Tongue (tissue), 2 donors: ENCODE measurements around the gene DHRS9. TPM values are rescaled to one million over a fixed set of nuclear protein-coding genes. Genes with fewer than 3 reads are reported as not detected.
"Not testable (repeated sequence)": the region's sequence is repeated elsewhere in the genome, so short reads cannot be mapped to it uniquely, and the experiment has no call there.

Experiments used
- DNase-seq: peaks from one replicate; pipeline ENCODE4 v3.0.0-alpha.2; 2015
- total RNA-seq: library from RNA; depleted of rRNA; stranded (reverse); fragments of >200 nt; gene quantifications from one replicate; pipeline ENCODE4 v1.2.3, GENCODE V29; 2014

Gene DHRS9
- total RNA-seq: 1.6 TPM

DNA sequence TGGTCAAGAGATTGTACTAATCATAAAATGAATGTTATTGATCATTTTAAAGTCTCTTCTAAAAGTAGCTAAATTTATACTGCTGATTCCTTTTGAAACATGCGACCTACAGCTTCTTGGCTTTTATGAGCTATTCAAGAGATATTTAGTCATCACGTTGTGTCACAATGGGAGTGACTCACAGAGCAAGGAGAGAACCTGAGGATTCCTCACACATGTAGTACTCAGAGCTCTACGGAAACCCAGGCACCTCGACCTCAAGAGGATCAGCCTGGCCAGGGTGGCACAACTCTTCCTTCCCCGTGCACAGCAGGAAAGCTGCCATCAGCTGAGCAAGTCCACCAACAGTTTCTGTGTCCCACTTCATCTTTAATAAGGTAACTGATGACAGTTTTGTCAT lies at the start of gene DHRS9:
DHRS9 (plus strand) TSS at position 223 of the 400 bp plus-strand sequence. CDS start 12,019 bp downstream, outside the sequence.
- DNase-seq: no peak

DNA sequence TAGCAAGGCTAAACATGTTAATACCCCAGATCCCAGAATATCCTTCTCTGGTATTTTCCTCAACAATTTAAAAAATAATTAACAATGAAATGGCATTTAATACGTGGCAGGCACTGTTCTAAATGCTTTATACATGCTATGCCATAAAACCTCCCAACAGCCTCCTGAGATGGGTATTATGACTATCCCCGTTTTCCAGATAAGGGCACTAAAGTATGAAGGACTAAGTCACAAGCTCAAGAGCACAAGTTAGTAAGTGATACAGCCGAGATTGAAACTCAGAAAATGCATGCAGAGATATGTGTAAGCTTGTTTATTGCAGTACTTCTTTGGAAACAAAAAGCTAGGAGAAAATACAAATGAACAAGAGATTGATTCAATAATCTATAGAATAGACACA lies 46.2 kb upstream of the DHRS9 start:
- DNase-seq: no peak

DNA sequence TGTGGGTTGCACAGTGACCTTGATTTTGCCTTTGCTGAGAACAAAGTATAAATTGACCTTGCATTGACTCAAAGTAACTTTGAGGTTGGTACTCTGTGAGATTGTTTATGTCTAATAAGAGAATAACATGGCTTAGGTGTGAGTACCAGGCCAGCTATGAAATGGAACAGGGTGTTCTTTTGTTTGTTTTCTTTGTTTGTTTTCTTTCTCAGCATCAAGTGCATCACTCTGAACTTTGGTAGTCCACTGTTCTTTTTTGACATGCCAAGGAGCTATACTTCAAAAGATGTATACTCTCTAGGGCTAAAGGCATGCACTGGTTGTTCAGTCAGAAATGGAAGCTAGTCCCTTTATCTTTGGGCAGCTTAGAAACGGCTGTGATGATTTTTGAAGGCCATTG lies 43.3 kb upstream of the DHRS9 start:
- no peak for DNase-seq

DNA sequence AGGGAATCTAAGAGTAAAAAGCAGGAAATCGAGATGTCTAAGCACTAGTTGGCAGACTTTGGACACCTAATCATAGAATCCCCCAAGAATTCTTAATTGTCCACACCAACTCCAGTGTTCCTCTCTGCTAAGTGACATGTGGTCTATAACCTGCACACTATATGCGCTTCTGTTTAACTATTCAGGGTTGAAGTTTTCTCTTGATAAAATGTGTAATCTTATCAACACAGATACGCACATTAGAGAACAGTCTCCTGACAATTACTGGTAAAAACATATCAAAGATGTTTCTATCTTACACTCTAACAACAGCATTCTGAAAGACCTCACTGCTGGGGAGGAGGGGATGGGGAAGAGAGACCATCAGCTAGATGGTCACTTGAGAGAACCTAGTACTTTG lies 42.1 kb upstream of the DHRS9 start:
- DNase-seq: no peak

DNA sequence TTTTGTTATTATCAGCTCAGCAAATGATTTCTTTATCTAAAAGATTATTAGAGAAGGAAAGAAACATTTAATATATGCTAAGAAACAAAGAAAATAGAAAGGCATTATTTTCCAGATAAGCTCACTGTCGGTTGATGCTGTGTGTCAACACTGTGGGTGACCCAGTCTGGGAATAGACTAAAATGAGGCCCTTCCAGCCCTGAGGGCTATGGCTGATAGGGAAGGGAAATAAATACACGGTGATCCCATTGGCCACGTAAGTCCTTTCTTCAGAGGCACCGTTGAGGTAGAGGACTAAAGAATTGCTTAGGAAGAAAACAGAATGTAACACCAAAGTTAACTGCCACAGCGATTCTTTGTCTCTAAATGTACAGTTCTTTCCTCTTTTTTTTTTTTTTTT lies 40.0 kb upstream of the DHRS9 start:
- no peak for DNase-seq

DNA sequence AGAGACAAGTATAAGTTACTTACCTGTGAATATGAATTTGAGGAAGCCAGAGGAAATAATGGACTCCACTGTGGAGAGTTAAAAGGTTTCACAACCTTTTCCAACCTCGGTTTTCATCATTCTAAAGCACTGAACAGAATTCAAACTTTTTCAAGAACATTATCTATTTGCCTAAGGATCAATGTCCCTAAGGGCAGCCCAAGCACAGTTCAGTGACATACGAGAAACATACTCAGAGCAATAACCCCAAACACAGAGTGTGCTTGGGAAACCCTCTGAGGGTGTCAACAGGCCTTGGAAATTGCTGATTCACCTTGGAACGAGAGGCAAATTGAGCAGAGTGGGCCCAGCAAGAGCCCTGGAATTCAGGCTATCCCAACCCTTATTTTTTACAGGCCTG lies 38.2 kb upstream of the DHRS9 start, which contains the start of gene ABCB11:
ABCB11 (minus strand) TSS at position 123 of the 400 bp plus-strand sequence. CDS start 13,199 bp downstream, outside the sequence.
- DNase-seq: no peak

DNA sequence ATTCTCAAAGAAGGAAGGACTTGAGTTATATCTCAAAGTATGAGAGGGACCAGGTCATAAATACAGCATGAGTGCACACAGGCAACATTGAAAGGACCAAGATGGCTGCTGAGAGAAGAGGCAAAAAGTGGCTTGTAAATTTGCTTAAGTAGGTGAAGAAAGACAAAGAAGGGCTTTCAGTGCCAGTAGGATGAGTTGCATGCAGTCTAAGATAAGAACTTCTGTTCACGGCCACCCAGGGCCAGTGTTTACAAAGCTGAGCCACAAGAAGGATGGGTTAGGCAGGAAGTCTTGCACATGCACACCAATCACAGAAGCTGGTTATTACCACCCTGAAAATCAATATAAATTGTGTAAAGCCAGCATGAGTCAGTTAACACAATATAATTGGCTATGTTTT lies 35.1 kb upstream of the DHRS9 start:
- no peak for DNase-seq

DNA sequence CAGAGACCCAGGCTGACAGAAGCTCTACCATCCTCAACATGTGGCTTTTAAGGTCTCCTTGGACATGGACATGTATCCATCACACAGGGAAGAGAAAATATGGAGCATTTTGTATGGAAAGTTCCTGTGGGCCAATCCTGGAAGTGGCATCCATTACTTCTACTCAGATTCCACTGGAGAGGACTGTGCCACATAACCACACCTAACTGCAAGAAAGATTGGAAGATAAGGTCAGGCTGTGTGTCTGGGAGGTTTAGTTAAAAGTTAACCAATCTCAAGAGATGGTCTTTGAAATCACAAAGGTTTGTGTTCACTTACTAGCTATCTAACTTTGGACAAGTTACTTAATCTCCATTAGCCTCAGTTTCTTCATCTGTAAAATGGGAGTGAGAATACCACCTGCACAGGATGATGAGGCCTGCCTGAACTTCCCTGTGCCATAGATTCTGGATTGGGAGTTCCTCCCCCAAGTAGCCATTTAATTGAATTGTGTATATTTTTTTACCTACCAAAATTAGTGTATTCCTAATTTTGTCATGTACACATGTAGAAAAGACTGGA lies 34.3 kb upstream of the DHRS9 start:
- DNase-seq: no peak

DNA sequence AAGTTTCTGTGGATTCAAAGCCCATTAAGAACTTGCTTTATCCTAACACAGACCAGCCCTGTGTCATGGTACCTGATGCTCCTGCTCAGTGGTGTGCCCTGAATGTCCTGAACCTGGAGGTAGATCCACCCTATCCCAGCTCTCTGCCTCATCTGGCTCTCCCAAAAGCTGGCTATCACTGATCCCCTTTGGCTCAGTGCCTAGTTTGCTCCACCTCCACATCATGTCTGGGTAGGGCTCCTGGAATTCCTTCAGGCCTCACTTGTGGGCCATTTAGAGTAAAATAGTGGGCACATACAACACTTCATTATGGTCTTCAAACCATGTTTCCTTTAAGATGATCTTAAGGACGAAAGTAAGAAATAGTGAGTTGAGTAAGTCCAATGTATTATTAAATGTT lies 33.5 kb upstream of the DHRS9 start:
- DNase-seq: no peak

DNA sequence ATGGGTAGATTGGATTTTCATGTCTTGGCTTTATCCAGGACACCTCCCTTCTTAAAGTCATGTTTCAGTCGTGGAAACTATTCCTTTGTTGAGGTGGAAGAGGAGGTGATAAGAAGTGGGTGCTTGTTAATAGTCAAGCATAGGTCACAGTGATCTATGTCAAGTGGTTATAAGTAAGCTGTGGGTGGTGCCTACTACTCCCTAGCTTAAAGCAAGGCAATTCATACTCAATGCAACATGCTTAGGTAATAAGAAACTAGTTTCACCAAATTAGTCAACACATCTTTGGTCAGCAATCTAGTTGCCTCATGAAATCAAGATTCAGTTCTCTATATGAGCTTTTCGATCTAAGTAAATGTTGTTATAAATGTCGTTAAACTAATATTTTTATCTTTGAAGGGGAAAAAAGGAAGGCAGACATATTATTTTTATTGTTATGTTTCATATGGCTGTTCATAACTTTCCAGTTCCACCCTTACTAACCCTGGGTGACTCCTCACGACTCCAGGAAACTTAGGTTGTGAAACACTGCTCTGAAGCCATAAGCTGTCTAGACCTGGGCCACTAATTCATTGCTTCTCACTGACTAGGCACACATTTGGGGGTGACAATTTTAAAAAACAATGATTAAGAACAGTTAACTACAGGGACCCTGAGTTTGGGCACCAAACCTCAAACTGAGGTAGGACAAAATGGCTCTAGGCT lies 32.5 kb upstream of the DHRS9 start:
- no peak for DNase-seq

DNA sequence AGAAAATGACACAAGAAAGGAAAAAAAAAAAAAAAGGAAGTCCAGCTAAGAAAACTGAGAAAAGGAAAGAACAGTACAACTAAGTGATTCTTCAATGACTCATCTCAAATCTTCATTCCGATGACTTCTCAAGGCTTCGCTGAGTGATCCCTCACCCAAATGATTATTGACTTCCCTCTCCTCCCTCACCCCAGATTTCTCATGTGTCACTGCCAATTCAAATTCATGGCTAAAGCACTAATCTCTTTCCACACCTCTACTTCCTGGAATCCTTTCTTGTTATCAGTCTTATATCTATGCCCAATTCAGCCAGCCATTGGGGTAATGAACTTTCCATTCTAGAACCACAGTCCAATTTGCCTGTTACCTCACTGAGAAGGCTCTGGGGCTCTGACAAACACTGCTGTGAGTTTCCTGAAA lies 31.0 kb upstream of the DHRS9 start:
- DNase-seq: no peak

DNA sequence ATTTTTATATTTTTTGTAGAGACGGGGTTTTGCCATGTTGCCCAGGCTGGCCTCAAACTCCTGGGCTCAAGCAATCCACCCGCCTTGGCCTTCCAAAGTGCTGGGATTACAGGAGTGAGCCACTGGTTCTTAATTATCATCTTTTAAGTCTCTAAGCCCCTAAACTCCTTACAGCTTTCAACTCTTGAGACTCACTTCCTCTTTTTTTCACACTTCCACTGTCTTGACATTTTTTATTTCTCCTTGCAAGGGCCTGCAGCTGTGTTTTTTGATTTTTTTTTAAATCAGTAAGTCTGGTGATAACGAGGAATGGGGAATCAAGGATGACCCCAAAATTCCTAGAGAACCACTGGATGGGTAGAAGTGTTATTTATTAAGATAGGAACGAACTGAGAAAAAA lies 29.7 kb upstream of the DHRS9 start:
- no peak for DNase-seq

DNA sequence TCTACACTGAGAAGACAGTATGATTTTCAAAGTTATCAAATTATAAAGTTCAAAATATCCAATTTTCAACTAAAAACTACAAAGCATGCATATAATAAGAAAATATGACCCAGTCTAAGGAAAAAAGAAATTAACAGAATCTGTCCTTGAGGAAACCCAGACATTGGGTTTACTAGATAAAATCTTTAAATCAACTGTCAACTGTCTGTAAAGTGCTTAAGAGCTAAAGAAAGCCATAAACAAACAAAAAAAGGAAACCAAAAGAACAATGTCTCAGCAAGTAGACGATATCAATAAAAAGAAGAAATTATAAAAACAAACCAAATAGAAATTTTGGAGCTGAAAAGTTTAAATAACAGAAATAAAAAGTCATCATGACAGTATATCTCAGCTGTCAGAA lies 27.8 kb upstream of the DHRS9 start:
- no peak for DNase-seq

DNA sequence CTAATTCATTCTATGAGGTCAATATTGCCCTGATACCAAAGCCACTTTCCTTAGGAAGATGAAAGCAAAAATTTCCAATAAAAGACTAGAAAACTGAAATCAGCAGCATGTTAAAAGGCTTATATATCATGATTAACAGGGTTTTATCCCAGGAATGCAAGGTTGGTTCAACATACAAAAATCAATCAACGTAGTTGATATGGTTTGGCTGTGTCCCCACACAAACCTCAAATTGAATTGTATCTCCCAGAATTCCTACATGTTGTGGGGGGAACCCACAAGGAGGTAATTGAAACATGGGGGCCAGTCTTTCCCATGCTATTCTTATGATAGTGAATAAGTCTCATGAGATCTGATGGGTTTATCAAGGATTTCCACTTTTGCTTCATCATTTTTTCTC lies 26.5 kb upstream of the DHRS9 start:
- no peak for DNase-seq

DNA sequence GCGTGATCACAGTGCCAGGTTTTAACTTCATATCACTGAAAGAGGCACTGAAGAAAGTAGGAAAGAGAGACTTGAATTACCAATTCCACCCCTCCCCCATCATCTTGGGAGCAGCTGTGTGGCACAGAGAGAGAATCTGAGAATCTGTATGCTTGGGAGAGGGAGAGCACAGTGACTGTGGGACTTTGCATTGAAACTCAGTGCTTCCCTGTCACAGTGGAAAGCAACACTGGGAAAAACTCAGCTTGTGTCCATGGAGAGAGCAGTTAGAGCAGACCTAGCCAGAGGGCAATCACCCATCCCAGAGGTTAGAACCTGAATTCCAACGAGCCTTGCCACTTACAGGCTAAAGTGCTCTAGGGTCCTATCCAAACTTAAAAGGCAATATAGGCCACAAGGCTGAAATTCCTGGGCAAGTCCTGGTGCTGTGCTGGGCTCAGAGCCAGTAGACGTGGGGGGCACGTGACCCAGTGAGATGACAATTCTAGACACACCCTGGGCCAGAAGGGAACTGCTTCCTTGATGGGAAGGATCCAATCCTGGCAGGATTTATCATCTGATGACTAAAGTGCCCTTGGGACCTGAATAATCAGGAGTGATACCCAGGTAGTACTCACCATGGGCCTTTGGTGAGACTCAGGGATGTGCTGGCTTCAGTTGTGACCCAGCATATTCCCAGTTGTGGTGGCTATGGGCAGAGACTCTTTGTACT lies 22.8 kb upstream of the DHRS9 start:
- no peak for DNase-seq

DNA sequence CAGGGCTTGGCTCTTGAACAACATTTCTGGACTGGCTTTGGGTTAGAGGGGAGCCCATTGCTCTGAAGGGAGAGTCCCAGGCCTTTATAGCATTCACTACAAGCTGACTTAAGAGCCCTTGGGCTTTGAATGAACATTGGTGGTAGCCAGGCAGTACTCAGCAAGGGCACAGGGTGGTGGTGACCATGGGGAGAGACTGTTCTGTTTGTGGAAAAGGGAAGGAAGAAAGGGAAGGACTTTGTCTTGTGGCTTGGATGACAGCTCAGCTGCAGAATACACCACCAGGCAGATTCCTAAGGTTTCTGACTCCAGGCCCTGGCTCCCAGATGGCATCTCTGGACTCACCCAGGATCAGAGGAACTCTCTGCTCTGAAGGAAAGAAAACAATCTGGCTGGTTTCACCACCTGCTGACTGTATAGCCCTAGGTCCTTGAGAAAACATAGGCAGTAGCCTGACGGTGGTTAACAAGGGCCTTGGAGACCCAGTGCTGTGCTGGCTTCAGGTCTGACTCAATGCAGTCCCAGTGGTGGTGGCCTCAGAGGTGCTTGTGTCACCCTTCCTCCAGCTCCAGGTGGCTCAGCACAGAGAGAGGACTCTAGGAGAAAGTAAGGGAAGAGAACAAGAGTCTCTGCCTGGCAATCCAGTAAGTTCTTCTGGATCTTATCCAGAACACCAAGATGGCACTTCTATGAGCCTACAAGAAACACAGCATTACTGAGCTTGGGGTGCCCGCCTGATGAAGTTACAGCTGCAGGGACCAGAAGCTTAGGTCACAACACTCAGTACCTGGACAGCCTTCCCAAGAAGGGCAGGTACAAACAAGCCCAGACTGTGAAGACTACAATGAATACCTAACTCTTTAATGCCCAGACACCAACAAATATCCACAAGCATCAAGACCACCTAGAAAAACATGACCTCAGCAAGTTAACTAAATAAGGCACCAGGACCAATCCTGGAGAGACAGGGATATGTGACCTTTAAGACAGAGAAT lies 21.8 kb upstream of the DHRS9 start:
- no peak for DNase-seq

DNA sequence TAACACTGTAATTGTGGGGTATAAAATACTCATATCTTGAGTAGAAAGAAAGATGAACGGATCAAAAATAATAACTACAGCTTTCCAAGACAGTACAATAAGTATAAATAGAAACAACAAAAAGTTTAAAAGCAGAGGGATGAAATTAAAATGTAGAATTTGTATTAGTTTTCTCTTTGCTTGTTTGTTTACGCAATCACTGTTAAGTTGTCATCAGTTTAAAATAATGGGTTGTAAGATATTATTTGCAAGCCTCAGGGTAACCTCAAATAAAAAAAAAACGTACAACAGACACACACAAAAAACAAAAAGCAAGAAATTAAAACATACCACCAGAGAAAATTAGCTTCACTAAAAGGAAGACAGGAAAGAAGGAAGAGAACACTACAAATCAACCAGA lies 20.2 kb upstream of the DHRS9 start:
- no peak for DNase-seq

DNA sequence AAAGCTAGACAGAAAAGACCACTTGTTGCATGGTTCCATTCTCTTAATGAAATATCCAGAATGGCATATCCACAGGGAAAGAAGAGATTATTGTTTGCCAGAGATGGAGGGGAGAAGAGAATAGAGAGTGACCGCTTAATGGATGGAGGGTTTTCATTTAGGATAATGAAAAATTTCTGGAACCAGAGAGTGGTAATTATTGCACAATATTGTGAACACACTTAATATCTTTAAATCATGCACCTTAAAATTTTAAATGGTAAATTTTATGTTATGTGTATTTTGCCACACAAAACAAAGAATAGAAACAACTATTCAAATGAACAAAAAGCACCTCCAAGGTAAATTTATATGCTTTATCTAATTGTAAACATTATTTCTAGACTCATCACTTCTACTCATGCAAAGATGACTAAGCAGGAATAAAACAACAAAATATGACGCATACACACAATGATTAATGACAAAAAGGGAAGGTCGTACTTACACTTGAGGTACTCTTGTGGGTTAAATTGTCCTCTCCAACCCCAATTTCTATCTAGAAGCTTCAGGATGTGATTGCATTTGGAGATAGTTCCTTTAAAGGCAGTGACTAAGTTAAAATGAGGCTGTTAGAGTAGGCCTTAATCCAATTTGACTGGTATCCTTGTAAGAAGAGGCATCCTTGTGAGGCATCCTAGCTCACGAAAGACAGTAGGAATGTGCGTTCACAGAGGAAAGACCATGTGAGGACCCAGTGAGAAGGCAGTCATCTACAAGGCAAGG lies 18.7 kb upstream of the DHRS9 start:
- no peak for DNase-seq

DNA sequence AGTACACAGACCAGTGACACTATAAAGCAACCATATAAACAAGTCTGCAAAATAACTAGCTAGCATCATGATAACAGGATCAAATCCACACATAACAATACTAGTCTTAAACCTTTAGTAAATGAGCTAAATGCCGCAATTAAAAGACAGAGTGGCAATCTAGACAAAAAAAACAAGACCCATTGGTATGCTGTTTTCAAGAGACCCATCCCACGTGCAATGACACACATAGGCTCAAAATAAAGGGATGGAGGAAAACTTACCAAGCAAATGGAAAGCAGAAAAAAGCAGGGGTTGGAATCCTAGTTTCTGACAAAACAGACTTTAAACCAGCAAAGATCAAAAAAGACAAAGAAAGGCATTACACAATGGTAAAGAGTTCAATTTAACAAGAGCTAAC lies 14.8 kb upstream of the DHRS9 start:
- not testable (repeated sequence) for DNase-seq

DNA sequence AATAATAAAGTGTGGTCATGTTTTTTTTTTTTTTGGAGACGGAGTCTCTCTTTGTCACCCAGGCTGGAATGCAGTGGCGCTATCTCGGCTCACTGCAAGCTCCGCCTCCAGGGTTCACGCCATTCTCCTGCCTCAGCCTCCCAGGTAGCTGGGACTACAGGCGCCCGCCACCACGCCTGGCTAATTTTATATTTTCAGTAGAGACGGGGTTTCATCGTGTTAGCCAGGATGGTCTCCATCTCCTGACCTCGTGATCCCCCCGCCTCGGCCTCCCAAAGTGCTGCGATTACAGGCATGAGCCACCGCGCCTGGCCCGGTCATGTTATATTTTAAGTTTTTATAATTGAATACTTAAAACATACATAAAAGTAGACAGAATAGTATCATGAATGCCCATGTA lies 5.2 kb upstream of the DHRS9 start:
- not testable (repeated sequence) for DNase-seq

DNA sequence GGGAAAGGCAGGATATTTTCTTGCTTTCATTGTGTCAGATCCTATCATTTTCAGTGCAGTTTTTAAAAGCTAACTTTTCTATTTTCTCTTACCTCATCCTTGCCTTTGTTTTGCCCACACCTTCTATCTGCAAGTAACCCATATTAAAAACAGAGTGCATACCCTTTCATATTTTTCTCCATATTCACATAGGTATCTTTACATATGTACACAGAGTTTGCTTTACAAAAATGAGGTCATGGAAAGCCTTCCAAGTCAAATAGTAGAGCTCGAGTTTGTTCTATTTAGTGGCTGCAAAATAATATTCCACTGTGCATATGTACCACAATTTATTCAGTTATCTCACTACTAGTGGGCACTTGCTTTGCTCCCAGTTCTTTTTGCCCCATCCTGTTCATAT lies 3.9 kb upstream of the DHRS9 start:
- DNase-seq: no peak
